SK-N-SH treated with all-trans-retinoic acid at 6 μM for 48 hours (cell line): ENCODE results near the gene HTR2A.

Experiments
- ARNTL ChIP-seq: fragments of 450-650 bp; formaldehyde crosslinking; IDR thresholded peaks from 2 replicates; pipeline ENCODE4 v1.5.0; 2020; ENCODE audit warnings: low read depth, mild to moderate bottlenecking, moderate library complexity, borderline replicate concordance
- CSDC2 ChIP-seq: fragments of 250-450 bp; sonication (Bioruptor Pico); IDR thresholded peaks from 2 replicates; pipeline ENCODE4 v1.5.0; 2020; ENCODE audit warnings: mild to moderate bottlenecking, moderate library complexity
- ESRRG ChIP-seq: fragments of 250-450 bp; sonication (Bioruptor Pico); IDR thresholded peaks from 2 replicates; pipeline ENCODE4 v1.6.1; 2021; ENCODE audit warnings: mild to moderate bottlenecking
- RARB ChIP-seq: fragments of 250-450 bp; sonication (Bioruptor Pico); IDR thresholded peaks from 2 replicates; pipeline ENCODE4 v1.8.0; 2021; ENCODE audit warnings: mild to moderate bottlenecking, moderate library complexity
- SNAI2 ChIP-seq: fragments of 250-450 bp; sonication (Bioruptor Pico); IDR thresholded peaks from 2 replicates; pipeline ENCODE4 v1.5.0; 2020; ENCODE audit warnings: mild to moderate bottlenecking, moderate library complexity
- TOX ChIP-seq: fragments of 250-450 bp; sonication (Bioruptor Pico); IDR thresholded peaks from 2 replicates; pipeline ENCODE4 v1.8.0; 2021; ENCODE audit warnings: mild to moderate bottlenecking, moderate library complexity, borderline replicate concordance
- ZC3H10 ChIP-seq: fragments of 250-450 bp; sonication (Bioruptor Pico); IDR thresholded peaks from 2 replicates; pipeline ENCODE4 v1.5.1; 2021; ENCODE audit warnings: mild to moderate bottlenecking, moderate library complexity
- ZFP3 ChIP-seq: fragments of 250-450 bp; sonication (Bioruptor Pico); IDR thresholded peaks from 2 replicates; pipeline ENCODE4 v1.5.0; 2020; ENCODE audit warnings: mild to moderate bottlenecking, moderate library complexity
- ZNF70 ChIP-seq: fragments of 450-650 bp; formaldehyde crosslinking; IDR thresholded peaks from 2 replicates; pipeline ENCODE4 v1.5.0; 2020; ENCODE audit warnings: mild to moderate bottlenecking, moderate library complexity
- ZNF8 ChIP-seq: fragments of 450-650 bp; formaldehyde crosslinking; IDR thresholded peaks from 2 replicates; pipeline ENCODE4 v1.5.0; 2020; ENCODE audit warnings: mild to moderate bottlenecking, moderate library complexity
- TF ChIP-seq, protein P1 (sequence below): fragments of 250-450 bp; sonication (Bioruptor Pico); IDR thresholded peaks from 2 replicates; pipeline ENCODE4 v1.5.1; 2021; ENCODE audit warnings: mild to moderate bottlenecking, moderate library complexity
- TF ChIP-seq, protein P2 (sequence below): fragments of 250-450 bp; sonication (Bioruptor Pico); IDR thresholded peaks from 2 replicates; pipeline ENCODE4 v1.8.0; 2020; ENCODE audit warnings: mild to moderate bottlenecking, moderate library complexity, borderline replicate concordance
- TF ChIP-seq, protein P3 (sequence below): fragments of 250-450 bp; sonication (Bioruptor Pico); IDR thresholded peaks from 2 replicates; pipeline ENCODE4 v1.5.1; 2020; ENCODE audit warnings: low read depth, mild to moderate bottlenecking, moderate library complexity
- TF ChIP-seq, protein P4 (sequence below): fragments of 250-450 bp; sonication (Bioruptor Pico); IDR thresholded peaks from 2 replicates; pipeline ENCODE4 v1.5.0; 2020; ENCODE audit warnings: mild to moderate bottlenecking, moderate library complexity

DNA sequence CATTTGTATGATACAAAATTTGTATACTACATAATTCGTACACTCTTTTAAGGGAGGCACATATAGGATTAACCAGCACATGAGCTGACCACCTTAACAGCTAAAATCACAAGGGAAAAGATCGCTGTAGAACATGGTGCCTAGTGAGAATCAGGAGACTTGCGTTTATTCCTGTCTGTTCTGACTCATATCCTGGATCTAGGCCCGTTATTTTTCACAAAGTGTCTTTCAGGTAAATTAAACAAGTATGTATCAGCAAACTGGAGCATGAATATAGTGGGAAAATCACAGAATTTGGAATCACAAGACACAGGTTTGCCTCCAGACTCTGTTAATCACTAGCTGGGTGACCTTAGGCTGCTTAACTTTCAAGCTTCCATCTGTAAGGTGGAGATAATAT, 52.4 kb downstream of the HTR2A start:
- TF ChIP-seq ZC3H10 (CRISPR knock-in tag): no peak
- TF ChIP-seq, protein P1, sequence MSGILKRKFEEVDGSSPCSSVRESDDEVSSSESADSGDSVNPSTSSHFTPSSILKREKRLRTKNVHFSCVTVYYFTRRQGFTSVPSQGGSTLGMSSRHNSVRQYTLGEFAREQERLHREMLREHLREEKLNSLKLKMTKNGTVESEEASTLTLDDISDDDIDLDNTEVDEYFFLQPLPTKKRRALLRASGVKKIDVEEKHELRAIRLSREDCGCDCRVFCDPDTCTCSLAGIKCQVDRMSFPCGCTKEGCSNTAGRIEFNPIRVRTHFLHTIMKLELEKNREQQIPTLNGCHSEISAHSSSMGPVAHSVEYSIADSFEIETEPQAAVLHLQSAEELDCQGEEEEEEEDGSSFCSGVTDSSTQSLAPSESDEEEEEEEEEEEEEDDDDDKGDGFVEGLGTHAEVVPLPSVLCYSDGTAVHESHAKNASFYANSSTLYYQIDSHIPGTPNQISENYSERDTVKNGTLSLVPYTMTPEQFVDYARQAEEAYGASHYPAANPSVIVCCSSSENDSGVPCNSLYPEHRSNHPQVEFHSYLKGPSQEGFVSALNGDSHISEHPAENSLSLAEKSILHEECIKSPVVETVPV (CRISPR knock-in tag): no peak
- TF ChIP-seq ZFP3 (CRISPR knock-in tag): no peak
- TF ChIP-seq, protein P2, sequence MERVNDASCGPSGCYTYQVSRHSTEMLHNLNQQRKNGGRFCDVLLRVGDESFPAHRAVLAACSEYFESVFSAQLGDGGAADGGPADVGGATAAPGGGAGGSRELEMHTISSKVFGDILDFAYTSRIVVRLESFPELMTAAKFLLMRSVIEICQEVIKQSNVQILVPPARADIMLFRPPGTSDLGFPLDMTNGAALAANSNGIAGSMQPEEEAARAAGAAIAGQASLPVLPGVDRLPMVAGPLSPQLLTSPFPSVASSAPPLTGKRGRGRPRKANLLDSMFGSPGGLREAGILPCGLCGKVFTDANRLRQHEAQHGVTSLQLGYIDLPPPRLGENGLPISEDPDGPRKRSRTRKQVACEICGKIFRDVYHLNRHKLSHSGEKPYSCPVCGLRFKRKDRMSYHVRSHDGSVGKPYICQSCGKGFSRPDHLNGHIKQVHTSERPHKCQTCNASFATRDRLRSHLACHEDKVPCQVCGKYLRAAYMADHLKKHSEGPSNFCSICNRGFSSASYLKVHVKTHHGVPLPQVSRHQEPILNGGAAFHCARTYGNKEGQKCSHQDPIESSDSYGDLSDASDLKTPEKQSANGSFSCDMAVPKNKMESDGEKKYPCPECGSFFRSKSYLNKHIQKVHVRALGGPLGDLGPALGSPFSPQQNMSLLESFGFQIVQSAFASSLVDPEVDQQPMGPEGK (CRISPR knock-in tag): no peak
- no peak for TF ChIP-seq SNAI2 (CRISPR knock-in tag)
- TF ChIP-seq ZNF70: no peak
- TF ChIP-seq, protein P3, sequence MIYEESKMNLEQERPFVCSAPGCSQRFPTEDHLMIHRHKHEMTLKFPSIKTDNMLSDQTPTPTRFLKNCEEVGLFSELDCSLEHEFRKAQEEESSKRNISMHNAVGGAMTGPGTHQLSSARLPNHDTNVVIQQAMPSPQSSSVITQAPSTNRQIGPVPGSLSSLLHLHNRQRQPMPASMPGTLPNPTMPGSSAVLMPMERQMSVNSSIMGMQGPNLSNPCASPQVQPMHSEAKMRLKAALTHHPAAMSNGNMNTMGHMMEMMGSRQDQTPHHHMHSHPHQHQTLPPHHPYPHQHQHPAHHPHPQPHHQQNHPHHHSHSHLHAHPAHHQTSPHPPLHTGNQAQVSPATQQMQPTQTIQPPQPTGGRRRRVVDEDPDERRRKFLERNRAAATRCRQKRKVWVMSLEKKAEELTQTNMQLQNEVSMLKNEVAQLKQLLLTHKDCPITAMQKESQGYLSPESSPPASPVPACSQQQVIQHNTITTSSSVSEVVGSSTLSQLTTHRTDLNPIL (CRISPR knock-in tag): no peak
- TF ChIP-seq RARB (CRISPR knock-in tag): no peak
- no peak for TF ChIP-seq TOX (CRISPR knock-in tag)
- TF ChIP-seq, protein P4, sequence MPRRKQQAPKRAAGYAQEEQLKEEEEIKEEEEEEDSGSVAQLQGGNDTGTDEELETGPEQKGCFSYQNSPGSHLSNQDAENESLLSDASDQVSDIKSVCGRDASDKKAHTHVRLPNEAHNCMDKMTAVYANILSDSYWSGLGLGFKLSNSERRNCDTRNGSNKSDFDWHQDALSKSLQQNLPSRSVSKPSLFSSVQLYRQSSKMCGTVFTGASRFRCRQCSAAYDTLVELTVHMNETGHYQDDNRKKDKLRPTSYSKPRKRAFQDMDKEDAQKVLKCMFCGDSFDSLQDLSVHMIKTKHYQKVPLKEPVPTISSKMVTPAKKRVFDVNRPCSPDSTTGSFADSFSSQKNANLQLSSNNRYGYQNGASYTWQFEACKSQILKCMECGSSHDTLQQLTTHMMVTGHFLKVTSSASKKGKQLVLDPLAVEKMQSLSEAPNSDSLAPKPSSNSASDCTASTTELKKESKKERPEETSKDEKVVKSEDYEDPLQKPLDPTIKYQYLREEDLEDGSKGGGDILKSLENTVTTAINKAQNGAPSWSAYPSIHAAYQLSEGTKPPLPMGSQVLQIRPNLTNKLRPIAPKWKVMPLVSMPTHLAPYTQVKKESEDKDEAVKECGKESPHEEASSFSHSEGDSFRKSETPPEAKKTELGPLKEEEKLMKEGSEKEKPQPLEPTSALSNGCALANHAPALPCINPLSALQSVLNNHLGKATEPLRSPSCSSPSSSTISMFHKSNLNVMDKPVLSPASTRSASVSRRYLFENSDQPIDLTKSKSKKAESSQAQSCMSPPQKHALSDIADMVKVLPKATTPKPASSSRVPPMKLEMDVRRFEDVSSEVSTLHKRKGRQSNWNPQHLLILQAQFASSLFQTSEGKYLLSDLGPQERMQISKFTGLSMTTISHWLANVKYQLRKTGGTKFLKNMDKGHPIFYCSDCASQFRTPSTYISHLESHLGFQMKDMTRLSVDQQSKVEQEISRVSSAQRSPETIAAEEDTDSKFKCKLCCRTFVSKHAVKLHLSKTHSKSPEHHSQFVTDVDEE (CRISPR knock-in tag): no peak
- TF ChIP-seq ZNF8 (CRISPR knock-in tag): no peak
- TF ChIP-seq ESRRG (CRISPR knock-in tag): no peak
- no peak for TF ChIP-seq ARNTL (CRISPR knock-in tag)
- TF ChIP-seq CSDC2 (CRISPR knock-in tag): no peak
